H1 (cell line): ENCODE results near the gene MFAP1.
"Not testable (repeated sequence)": the region's sequence is repeated elsewhere in the genome, so short reads cannot be mapped to it uniquely, and the experiment has no call there.

Source experiments
- ASH2L ChIP-seq: fragments of 200-600, 300-600 bp; sonication (generic); IDR thresholded peaks from one replicate; pipeline ENCODE4 v1.7.1; 2017; ENCODE audit warnings: low read length
- CHD1 ChIP-seq: IDR thresholded peaks from 2 replicates; pipeline ENCODE4 v1.6.1; 2012; ENCODE audit warnings: low read depth, low read length, improper control_type of control experiment
- CHD2 ChIP-seq: IDR thresholded peaks from 2 replicates; pipeline ENCODE4 v1.6.1; 2012; ENCODE audit warnings: low read length, improper control_type of control experiment
- CREB1 ChIP-seq: IDR thresholded peaks from 2 replicates; pipeline ENCODE4 v1.6.1; 2012; ENCODE audit warnings: inconsistent platforms
- CTCF ChIP-seq, 3 experiments: IDR thresholded peaks; 1 replicate in 2 of 3; 2 replicates in 1 of 3; pipeline versions ENCODE4 v1.5.1 to v1.6.1; 2011; ENCODE audit warnings: low read length in 3 of 3, mild to moderate bottlenecking in 3 of 3, inconsistent platforms in 2 of 3, low read depth in 1 of 3, moderate library complexity in 1 of 3; ENCODE audit not compliant: insufficient read depth in 1 of 3; ENCODE audit errors: control extremely low read depth in 1 of 3
- E2F6 ChIP-seq: IDR thresholded peaks from 2 replicates; pipeline ENCODE4 v1.6.1; 2012; ENCODE audit warnings: inconsistent platforms
- MAFK ChIP-seq: IDR thresholded peaks from 2 replicates; pipeline ENCODE4 v1.6.1; 2012; ENCODE audit warnings: low read depth, mild to moderate bottlenecking, improper control_type of control experiment, low read length
- POLR2A ChIP-seq, 2 experiments: IDR thresholded peaks; 1 replicate in 1 of 2; 2 replicates in 1 of 2; pipeline ENCODE4 v1.6.1; 2011; ENCODE audit warnings: low read depth in 2 of 2, low read length in 2 of 2, mild to moderate bottlenecking in 2 of 2; ENCODE audit errors: control extremely low read depth in 1 of 2
- POLR2AphosphoS5 ChIP-seq: IDR thresholded peaks from 2 replicates; pipeline ENCODE4 v1.6.1; 2011; ENCODE audit warnings: low read depth, low read length
- SIN3A ChIP-seq, 2 experiments: IDR thresholded peaks in 1 of 2; conservative IDR thresholded peaks in 1 of 2; 2 replicates each; pipeline ENCODE4 v1.6.1; 2011 to 2012; ENCODE audit warnings: low read length in 2 of 2, improper control_type of control experiment in 1 of 2, low read depth in 1 of 2, mild to moderate bottlenecking in 1 of 2
- TAF1 ChIP-seq: IDR thresholded peaks from 2 replicates; pipeline ENCODE4 v1.6.1; 2011; ENCODE audit warnings: mild to moderate bottlenecking, low read depth, low read length
- TAF7 ChIP-seq: optimal IDR thresholded peaks from 2 replicates; pipeline ENCODE3; 2011; ENCODE audit warnings: low read depth, mild to moderate bottlenecking, inconsistent platforms, low read length, moderate library complexity, borderline replicate concordance
- YY1 ChIP-seq: IDR thresholded peaks from 2 replicates; pipeline ENCODE4 v1.6.1; 2011; ENCODE audit warnings: low read depth, mild to moderate bottlenecking, low read length

- not testable (repeated sequence) for TF ChIP-seq ASH2L; CTCF (IDR thresholded peaks at IDR 0.05; ENCODE audit: control extremely low read depth in 1 of 3, insufficient read depth in 1 of 3, low read depth in 1 of 3, low read length in 3 of 3); SIN3A (conservative IDR thresholded peaks at IDR 0.05 in 1 of 2, IDR thresholded peaks at IDR 0.05 in 1 of 2; ENCODE audit: low read depth in 1 of 2, low read length in 2 of 2); POLR2AphosphoS5; CREB1; CHD1; POLR2A (IDR thresholded peaks at IDR 0.05; ENCODE audit: control extremely low read depth in 1 of 2, low read depth in 2 of 2, low read length in 2 of 2); E2F6; YY1; CHD2; TAF1; MAFK; TAF7
These were observed 6.3 kb upstream of the MFAP1 start for GRCh38 chr15:43830691-43831275.
